Stimulated activated CD4-positive, alpha-beta T cell treated with anti-CD3 and anti-CD28 coated beads, Interleukin-12 subunit alpha, Interleukin-12 subunit beta, amount 100 ng/mL, for 48 hours (primary cell): Measurements from ENCODE around the gene CKS2.

Source experiments
- DNase-seq, 3 donors: peaks; one replicate each; pipeline ENCODE4 v3.0.0-alpha.2; 2020; ENCODE audit warnings: low read depth in 2 of 3, low spot score in 1 of 3

CKS2 gene

GRCh38 chr9:89363921-89364665, 53.1 kb downstream of the CKS2 start:
- DNase-seq, result no peak

- no peak for DNase-seq
Measured at GRCh38 chr9:89364666-89365531, 53.9 kb downstream of the CKS2 start.

- no peak for DNase-seq
Measured at GRCh38 chr9:89365532-89365912, 54.5 kb downstream of the CKS2 start.
